ENCODE measurements around the gene ATP5MC3. TPM values are rescaled to one million over a fixed set of nuclear protein-coding genes. Genes with fewer than 3 reads are reported as not detected.
"Not testable (repeated sequence)": the region's sequence is repeated elsewhere in the genome, so short reads cannot be mapped to it uniquely, and the experiment has no call there.

The ATP5MC3 gene
- polyA plus RNA-seq, result 261 and 303 TPM in 2 replicates
- 79.6 and 83.1 TPM in 2 replicates for polyA minus RNA-seq

- TF ChIP-seq REST (IDR thresholded peaks at IDR 0.05; ENCODE audit: borderline replicate concordance) (peak; percentile 93), MXI1 (conservative IDR thresholded peaks at IDR 0.05; ENCODE audit: poor library complexity, severe bottlenecking) (peak; percentile 64), TAF1 (IDR thresholded peaks at IDR 0.05; ENCODE audit: low read depth) (peak; percentile 94), EZH2 (IDR thresholded peaks at IDR 0.05; ENCODE audit: borderline replicate concordance, insufficient read depth, low read length, poor library complexity, severe bottlenecking) (no peak), RAD21 (conservative IDR thresholded peaks at IDR 0.05) (peak; percentile 45), EP300 (conservative IDR thresholded peaks at IDR 0.05; ENCODE audit: poor library complexity, severe bottlenecking) (peak; percentile 65), SMC3 (conservative IDR thresholded peaks at IDR 0.05; ENCODE audit: poor library complexity) (peak; percentile 51), POLR2AphosphoS5 (IDR thresholded peaks at IDR 0.05) (peak; percentile 99)
- TF ChIP-seq, protein P1, sequence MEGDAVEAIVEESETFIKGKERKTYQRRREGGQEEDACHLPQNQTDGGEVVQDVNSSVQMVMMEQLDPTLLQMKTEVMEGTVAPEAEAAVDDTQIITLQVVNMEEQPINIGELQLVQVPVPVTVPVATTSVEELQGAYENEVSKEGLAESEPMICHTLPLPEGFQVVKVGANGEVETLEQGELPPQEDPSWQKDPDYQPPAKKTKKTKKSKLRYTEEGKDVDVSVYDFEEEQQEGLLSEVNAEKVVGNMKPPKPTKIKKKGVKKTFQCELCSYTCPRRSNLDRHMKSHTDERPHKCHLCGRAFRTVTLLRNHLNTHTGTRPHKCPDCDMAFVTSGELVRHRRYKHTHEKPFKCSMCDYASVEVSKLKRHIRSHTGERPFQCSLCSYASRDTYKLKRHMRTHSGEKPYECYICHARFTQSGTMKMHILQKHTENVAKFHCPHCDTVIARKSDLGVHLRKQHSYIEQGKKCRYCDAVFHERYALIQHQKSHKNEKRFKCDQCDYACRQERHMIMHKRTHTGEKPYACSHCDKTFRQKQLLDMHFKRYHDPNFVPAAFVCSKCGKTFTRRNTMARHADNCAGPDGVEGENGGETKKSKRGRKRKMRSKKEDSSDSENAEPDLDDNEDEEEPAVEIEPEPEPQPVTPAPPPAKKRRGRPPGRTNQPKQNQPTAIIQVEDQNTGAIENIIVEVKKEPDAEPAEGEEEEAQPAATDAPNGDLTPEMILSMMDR (IDR thresholded peaks at IDR 0.05; ENCODE audit: poor library complexity, severe bottlenecking), result peak; percentile 11
- no peaks in the 10 kb centered on the region for H3K9me2 ChIP-seq (ENCODE audit: insufficient read depth, low read length)
- peak within 1 kb of the TSS; percentile 90 for H3K27ac ChIP-seq (ENCODE audit: low read length)
- peak within 1 kb of the TSS; percentile 90 for H3K4me3 ChIP-seq (ENCODE audit: low read length)
- peak within 1 kb of the TSS; percentile 94 for H3K4me2 ChIP-seq (ENCODE audit: low read length)
- H3K79me2 ChIP-seq (replicated peaks; ENCODE audit: insufficient read depth, low read length), result peaks cover 28% of the 10 kb centered on the region
- peaks cover 6% of the 10 kb centered on the region for H3K36me3 ChIP-seq (ENCODE audit: insufficient read depth, low read length)
- H4K20me1 ChIP-seq (ENCODE audit: insufficient read depth), result no peaks in the 10 kb centered on the region
- no peaks in the 10 kb centered on the region for H3K9me3 ChIP-seq (ENCODE audit: low read length)
- H3K9ac ChIP-seq (ENCODE audit: low read length), result peak within 1 kb of the TSS; percentile 97
- no peaks in the 10 kb centered on the region for H3K27me3 ChIP-seq (ENCODE audit: insufficient read depth, low read depth, low read length)
- H3F3A ChIP-seq (ENCODE audit: insufficient read depth, low read length, poor library complexity, severe bottlenecking), result no peaks in the 10 kb centered on the region
- peak within 1 kb of the TSS; percentile 84 for H2AFZ ChIP-seq (ENCODE audit: low read depth, low read length)
Measured at GRCh38 chr2:175181104-175181876, at the start of gene ATP5MC3. Gene ATP5MC3 (minus strand): TSS chr2:175181710. CDS start chr2:175181393, 317 bp downstream.

- not testable (repeated sequence) for H3K36me3 ChIP-seq (ENCODE audit: insufficient read depth, low read length); H3K27me3 ChIP-seq (ENCODE audit: insufficient read depth, low read depth, low read length); H3K9ac ChIP-seq (ENCODE audit: low read length); H3K4me3 ChIP-seq (ENCODE audit: low read length); H4K20me1 ChIP-seq (ENCODE audit: insufficient read depth); H3F3A ChIP-seq (ENCODE audit: insufficient read depth, low read length, poor library complexity, severe bottlenecking); H3K9me2 ChIP-seq (ENCODE audit: insufficient read depth, low read length); H2AFZ ChIP-seq (ENCODE audit: low read depth, low read length); H3K9me3 ChIP-seq (ENCODE audit: low read length); H3K4me2 ChIP-seq (ENCODE audit: low read length); H3K27ac ChIP-seq (ENCODE audit: low read length); H3K79me2 ChIP-seq (replicated peaks; ENCODE audit: insufficient read depth, low read length)
Measured at GRCh38 chr2:175228601-175229000, 47.1 kb upstream of the ATP5MC3 start.
